ENCODE data around the gene RAMP1. TPM values are rescaled to one million over a fixed set of nuclear protein-coding genes. Genes with fewer than 3 reads are reported as not detected.

RAMP1 gene
- total and polyA plus RNA-seq, 2 experiments from 2014 or later = 134 to 329 TPM

- no peak overlapping the region for H3K4me3 ChIP-seq
- H2AFZ ChIP-seq = no peak overlapping the region
- H3K9me3 ChIP-seq (ENCODE audit: low read depth) = no peaks in the 10 kb centered on the region
- H3K36me3 ChIP-seq (replicated peaks; ENCODE audit: insufficient read depth, low read depth) = no peaks in the 10 kb centered on the region
- H3K27me3 ChIP-seq = peaks cover 28% of the 10 kb centered on the region
- no peaks in the 10 kb centered on the region for H3K9me2 ChIP-seq (replicated peaks; ENCODE audit: insufficient read depth)
- no peak overlapping the region for H3K27ac ChIP-seq
- whole genome bisulfite sequencing (ENCODE audit: low lambda C conversion rate, missing lambda C conversion rate) = 81% methylated on average over 2 of the region's 2 CpGs
- DNase-seq (ENCODE audit: low spot score) = no peak
- no peak overlapping the region for H3K4me2 ChIP-seq
- H4K20me1 ChIP-seq (ENCODE audit: insufficient read depth, poor library complexity, severe bottlenecking) = no peaks in the 10 kb centered on the region
- no peaks in the 10 kb centered on the region for H3K4me1 ChIP-seq (ENCODE audit: insufficient read depth)
- H3K79me2 ChIP-seq = no peaks in the 10 kb centered on the region
- TF ChIP-seq EZH2phosphoT487 (IDR thresholded peaks at IDR 0.05; ENCODE audit: low read depth, severe bottlenecking, unreplicated experiment) (no peak), CTCF (IDR thresholded peaks at IDR 0.05; ENCODE audit: poor library complexity) (no peak), EZH2 (IDR thresholded peaks at IDR 0.05; ENCODE audit: borderline replicate concordance) (no peak)
Measured at GRCh38 chr2:237952851-237953250, 93.4 kb downstream of the RAMP1 start.

GRCh38 chr2:237955640-237956401 is 96.4 kb downstream of the RAMP1 start:
- Histone ChIP-seq H3K4me3 (peak overlapping the region; percentile 20), H2AFZ (peak overlapping the region; percentile 63), H3K9me3 (ENCODE audit: low read depth) (no peaks in the 10 kb centered on the region), H3K4me2 (peak overlapping the region; percentile 80), H3K36me3 (replicated peaks; ENCODE audit: insufficient read depth, low read depth) (no peaks in the 10 kb centered on the region), H3K27ac (no peak overlapping the region), H3K79me2 (no peaks in the 10 kb centered on the region), H3K4me1 (ENCODE audit: insufficient read depth) (no peaks in the 10 kb centered on the region), H3K27me3 (peaks cover 28% of the 10 kb centered on the region), H3K9me2 (replicated peaks; ENCODE audit: insufficient read depth) (no peaks in the 10 kb centered on the region), H4K20me1 (ENCODE audit: insufficient read depth, poor library complexity, severe bottlenecking) (no peaks in the 10 kb centered on the region)
- no peak for TF ChIP-seq EZH2phosphoT487 (IDR thresholded peaks at IDR 0.05; ENCODE audit: low read depth, severe bottlenecking, unreplicated experiment)
- TF ChIP-seq CTCF (IDR thresholded peaks at IDR 0.05; ENCODE audit: poor library complexity) = no peak
- peak; percentile 64 for TF ChIP-seq EZH2 (IDR thresholded peaks at IDR 0.05; ENCODE audit: borderline replicate concordance)
- 30% methylated on average over 45 of the region's 64 CpGs for WGBS (ENCODE audit: low lambda C conversion rate, missing lambda C conversion rate)
- peak; percentile 45 for DNase-seq (ENCODE audit: low spot score)

GRCh38 chr2:237956402-237956736 is 96.9 kb downstream of the RAMP1 start:
- Histone ChIP-seq H3K4me1 (ENCODE audit: insufficient read depth) (no peaks in the 10 kb centered on the region), H3K4me3 (no peak overlapping the region), H3K4me2 (peak overlapping the region; percentile 80), H3K9me3 (ENCODE audit: low read depth) (no peaks in the 10 kb centered on the region), H3K79me2 (no peaks in the 10 kb centered on the region), H3K9me2 (replicated peaks; ENCODE audit: insufficient read depth) (no peaks in the 10 kb centered on the region), H3K27me3 (peaks cover 28% of the 10 kb centered on the region), H2AFZ (peak overlapping the region; percentile 63), H3K36me3 (replicated peaks; ENCODE audit: insufficient read depth, low read depth) (no peaks in the 10 kb centered on the region), H4K20me1 (ENCODE audit: insufficient read depth, poor library complexity, severe bottlenecking) (no peaks in the 10 kb centered on the region), H3K27ac (no peak overlapping the region)
- 23% methylated on average over 16 of the region's 23 CpGs for WGBS (ENCODE audit: low lambda C conversion rate, missing lambda C conversion rate)
- DNase-seq (ENCODE audit: low spot score) = no peak
- TF ChIP-seq EZH2phosphoT487 (IDR thresholded peaks at IDR 0.05; ENCODE audit: low read depth, severe bottlenecking, unreplicated experiment) (no peak), EZH2 (IDR thresholded peaks at IDR 0.05; ENCODE audit: borderline replicate concordance) (peak; percentile 53)

- 78% methylated on average over 5 of the region's 5 CpGs for WGBS (ENCODE audit: low lambda C conversion rate, missing lambda C conversion rate)
- DNase-seq (ENCODE audit: low spot score) = no peak
- no peaks in the 10 kb centered on the region for H3K36me3 ChIP-seq (replicated peaks; ENCODE audit: insufficient read depth, low read depth)
- H2AFZ ChIP-seq = no peak overlapping the region
- H3K4me2 ChIP-seq = no peak overlapping the region
- H3K4me3 ChIP-seq = no peak overlapping the region
- no peaks in the 10 kb centered on the region for H3K4me1 ChIP-seq (ENCODE audit: insufficient read depth)
- no peak for TF ChIP-seq EZH2 (IDR thresholded peaks at IDR 0.05; ENCODE audit: borderline replicate concordance)
- TF ChIP-seq EZH2phosphoT487 (IDR thresholded peaks at IDR 0.05; ENCODE audit: low read depth, severe bottlenecking, unreplicated experiment) = no peak
- no peak for TF ChIP-seq CTCF (IDR thresholded peaks at IDR 0.05; ENCODE audit: poor library complexity)
- H3K9me3 ChIP-seq (ENCODE audit: low read depth) = no peaks in the 10 kb centered on the region
- H3K27ac ChIP-seq = no peak overlapping the region
- peaks cover 8% of the 10 kb centered on the region for H3K27me3 ChIP-seq
- H4K20me1 ChIP-seq (ENCODE audit: insufficient read depth, poor library complexity, severe bottlenecking) = no peaks in the 10 kb centered on the region
- H3K79me2 ChIP-seq = no peaks in the 10 kb centered on the region
- no peaks in the 10 kb centered on the region for H3K9me2 ChIP-seq (replicated peaks; ENCODE audit: insufficient read depth)
Measured at GRCh38 chr2:237961637-237962036, 102.2 kb downstream of the RAMP1 start.

All from hepatocyte (in vitro differentiated cells).